Smooth muscle cell (in vitro differentiated cells): ENCODE measurements around the gene URAD. TPM values are rescaled to one million over a fixed set of nuclear protein-coding genes. Genes with fewer than 3 reads are reported as not detected.

Source experiments
- DNase-seq: peaks from one replicate; lab custom pipeline; 2025; ENCODE audit not compliant: unreplicated experiment; lab: John Stamatoyannopoulos, UW
- H2AFZ ChIP-seq: fragments of 200-600 bp; sonication (generic); 2 replicates; pipeline ENCODE4 v1.6.0; 2016; ENCODE audit warnings: antibody characterized with exemption, low read depth, mild to moderate bottlenecking
- H3F3A ChIP-seq: fragments of 200-600 bp; sonication (generic); 2 replicates; pipeline ENCODE4 v1.6.0; 2017; ENCODE audit warnings: antibody characterized with exemption, low read depth
- H3K27ac ChIP-seq: fragments of 200-600 bp; sonication (generic); 2 replicates; pipeline ENCODE4 v1.5.1; 2016; ENCODE audit warnings: low read depth, mild to moderate bottlenecking
- H3K27me3 ChIP-seq: fragments of 200-600 bp; sonication (generic); 2 replicates; pipeline ENCODE4 v1.6.1; 2016; ENCODE audit warnings: low read depth, mild to moderate bottlenecking
- H3K36me3 ChIP-seq: fragments of 200-600 bp; sonication (generic); 2 replicates; pipeline ENCODE4 v1.5.1; 2016; ENCODE audit warnings: low read depth
- H3K4me1 ChIP-seq: fragments of 200-600 bp; sonication (generic); 2 replicates; pipeline ENCODE4 v1.5.1; 2016; ENCODE audit warnings: low read depth
- H3K4me2 ChIP-seq: fragments of 200-600 bp; sonication (generic); 2 replicates; pipeline ENCODE4 v1.6.0; 2016; ENCODE audit warnings: mild to moderate bottlenecking
- H3K4me3 ChIP-seq: fragments of 200-600 bp; sonication (generic); 2 replicates; pipeline ENCODE4 v1.5.1; 2016; ENCODE audit warnings: mild to moderate bottlenecking
- H3K79me2 ChIP-seq: fragments of 200-600 bp; sonication (generic); 2 replicates; pipeline ENCODE4 v1.6.0; 2016; ENCODE audit warnings: low read depth, mild to moderate bottlenecking
- H3K9ac ChIP-seq: fragments of 200-600 bp; sonication (generic); 2 replicates; pipeline ENCODE4 v1.6.0; 2016; ENCODE audit warnings: low read depth
- H3K9me3 ChIP-seq: fragments of 200-600 bp; sonication (generic); replicated peaks from 2 replicates; pipeline ENCODE4 v1.5.1; 2016; ENCODE audit warnings: low read depth
- H4K20me1 ChIP-seq: fragments of 200-600 bp; sonication (generic); 2 replicates; pipeline ENCODE4 v1.6.0; 2016; ENCODE audit warnings: low read depth
- CTCF ChIP-seq: fragments of 200-600 bp; sonication (generic); IDR thresholded peaks from 2 replicates; pipeline ENCODE4 v1.5.1; 2017; ENCODE audit warnings: borderline replicate concordance, mild to moderate bottlenecking, antibody characterized with exemption; ENCODE audit not compliant: insufficient read depth, poor library complexity, severe bottlenecking
- WGBS: methylation state at CpG from one replicate; pipeline ENCODE4 v1.1.7; 2016; ENCODE audit warnings: low lambda C conversion rate; 5-methylcytosine and 5-hydroxymethylcytosine counted together
- polyA plus RNA-seq: library from polyadenylated mRNA; unstranded; fragments of >200 nt; fragmentation: Nextera tagmentation; extraction: Ambion mirVana; gene quantifications from 2 replicates; pipeline ENCODE4 v1.2.1, GENCODE V29; 2016
- total RNA-seq: library from RNA; depleted of rRNA; stranded (reverse); fragments of >200 nt; gene quantifications from 2 replicates; pipeline ENCODE4 v1.2.3, GENCODE V29; 2014

Gene URAD
- total and polyA plus RNA-seq, 2 experiments from 2014 or later: not detected

DNA sequence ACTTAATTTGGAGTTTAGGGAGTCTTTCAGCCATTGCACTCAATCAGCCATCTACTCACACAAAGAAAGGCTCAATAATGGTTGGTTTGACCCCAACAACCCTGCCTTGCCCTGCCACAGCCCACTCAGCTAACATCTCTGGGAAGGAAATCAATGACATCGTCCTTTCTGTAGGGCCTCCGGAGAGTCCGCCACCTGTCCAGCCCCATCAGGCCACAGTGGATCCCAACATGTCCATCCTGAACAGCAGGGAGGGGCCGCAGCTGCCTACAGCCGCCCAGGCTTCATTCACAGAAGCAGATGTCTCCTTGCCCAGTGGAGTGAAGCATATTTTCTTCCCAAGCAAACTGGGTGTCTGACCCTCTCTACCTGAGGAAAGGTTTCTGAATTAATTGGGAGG, 15.2 kb downstream of the URAD start:
- Histone ChIP-seq H3K9me3 (no peaks in the 10 kb centered on the region), H3K79me2 (no peaks in the 10 kb centered on the region), H3K27ac (no peak overlapping the region), H2AFZ (no peak overlapping the region), H3K4me3 (no peak overlapping the region), H4K20me1 (no peaks in the 10 kb centered on the region), H3K27me3 (peaks cover 100% of the 10 kb centered on the region), H3K4me2 (no peak overlapping the region), H3K9ac (no peak overlapping the region), H3K36me3 (no peaks in the 10 kb centered on the region), H3K4me1 (peaks cover 25% of the 10 kb centered on the region), H3F3A (no peaks in the 10 kb centered on the region)
- DNase-seq: no peak
- WGBS: 60% methylated on average over 5 of the region's 5 CpGs
- TF ChIP-seq CTCF: no peak

DNA sequence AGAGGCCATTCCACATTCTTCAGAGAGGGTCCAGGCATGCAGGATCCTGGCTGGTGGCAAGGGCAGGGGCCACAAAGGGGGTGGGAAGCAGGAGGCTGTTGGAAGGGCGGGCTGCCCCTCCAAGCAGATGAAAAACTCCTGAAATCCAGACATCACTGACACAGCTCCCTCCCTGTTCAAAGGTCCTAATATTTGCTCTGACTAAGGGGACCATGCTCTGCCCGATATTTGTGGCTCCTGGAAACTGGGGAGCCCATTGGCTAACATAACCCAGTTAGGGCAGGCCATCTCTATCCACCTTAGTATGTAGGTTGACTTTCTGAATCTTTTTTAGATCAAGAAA, 16.0 kb downstream of the URAD start:
- TF ChIP-seq CTCF: no peak
- Histone ChIP-seq H2AFZ (no peak overlapping the region), H4K20me1 (no peaks in the 10 kb centered on the region), H3F3A (no peaks in the 10 kb centered on the region), H3K4me1 (peaks cover 28% of the 10 kb centered on the region), H3K9me3 (no peaks in the 10 kb centered on the region), H3K27ac (no peak overlapping the region), H3K9ac (no peak overlapping the region), H3K36me3 (no peaks in the 10 kb centered on the region), H3K4me3 (no peak overlapping the region), H3K27me3 (peaks cover 100% of the 10 kb centered on the region), H3K79me2 (no peaks in the 10 kb centered on the region), H3K4me2 (no peak overlapping the region)
- WGBS: 64% methylated on average over 2 of the region's 2 CpGs
- DNase-seq: no peak

DNA sequence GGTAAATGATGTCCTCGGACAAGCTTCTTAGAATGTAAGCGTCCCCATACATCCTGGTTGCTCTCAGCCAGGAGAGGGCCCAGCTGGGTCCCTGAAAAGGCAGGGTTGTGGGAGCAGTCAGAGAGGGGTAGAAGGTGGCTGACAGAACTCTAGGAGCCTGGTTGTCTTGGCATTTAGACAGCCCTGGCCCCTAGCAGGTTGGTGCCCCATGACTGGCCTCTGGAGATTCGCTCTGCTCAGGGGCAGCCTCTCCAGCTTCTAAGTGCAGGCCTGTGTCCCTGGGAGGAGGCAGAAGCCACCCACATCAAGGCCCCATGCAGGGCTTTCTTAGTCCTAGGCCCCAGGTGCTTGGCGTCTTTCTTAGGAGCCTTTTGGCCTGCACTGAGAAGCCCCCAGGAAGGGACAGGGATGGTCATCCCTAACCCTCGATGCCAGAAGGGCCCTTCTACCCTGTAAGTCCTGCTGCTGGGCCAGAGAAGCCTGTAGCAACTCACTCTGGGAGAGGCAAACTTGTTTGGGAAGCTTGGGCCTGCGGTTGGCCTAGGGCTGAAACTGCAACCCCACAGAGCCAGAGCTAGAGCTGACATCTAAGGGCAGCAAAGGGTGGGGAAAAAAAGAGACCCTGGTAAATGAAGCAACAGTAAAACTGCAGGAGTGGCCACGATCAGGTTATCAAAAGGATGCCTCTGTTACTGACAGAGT, 16.6 kb downstream of the URAD start:
- Histone ChIP-seq H3K27ac (no peak overlapping the region), H3K36me3 (no peaks in the 10 kb centered on the region), H3K79me2 (no peaks in the 10 kb centered on the region), H3K4me3 (no peak overlapping the region), H3K4me1 (peaks cover 30% of the 10 kb centered on the region), H3K27me3 (peaks cover 100% of the 10 kb centered on the region), H3K9ac (no peak overlapping the region), H3K4me2 (no peak overlapping the region), H4K20me1 (no peaks in the 10 kb centered on the region), H3K9me3 (no peaks in the 10 kb centered on the region), H2AFZ (no peak overlapping the region), H3F3A (no peaks in the 10 kb centered on the region)
- 57% methylated on average over 7 of the region's 7 CpGs for WGBS
- no peak for DNase-seq
- TF ChIP-seq CTCF: no peak

DNA sequence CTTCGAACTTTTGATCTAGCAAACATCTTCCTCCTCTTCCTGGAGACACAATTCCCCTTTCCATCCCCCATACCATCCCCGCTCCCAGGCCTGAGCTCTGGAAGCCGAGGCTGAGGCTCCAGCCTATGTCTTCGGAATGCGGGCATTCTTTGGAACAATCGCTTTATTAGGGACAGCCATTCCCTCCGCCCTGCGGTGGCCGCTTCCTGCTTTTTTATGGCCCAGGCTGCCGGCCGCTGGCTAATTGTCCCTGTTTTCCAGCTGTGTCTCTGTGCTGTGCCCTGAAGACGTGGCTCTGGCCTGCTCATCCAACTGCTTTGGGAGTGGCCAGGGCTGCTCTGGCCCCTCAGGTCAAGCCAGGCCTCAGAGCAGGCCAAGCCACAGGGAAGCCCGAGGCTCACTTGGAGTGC, 17.3 kb downstream of the URAD start:
- Histone ChIP-seq H3K4me1 (peaks cover 37% of the 10 kb centered on the region), H3K9me3 (no peaks in the 10 kb centered on the region), H3K27ac (no peak overlapping the region), H2AFZ (no peak overlapping the region), H3K4me3 (no peak overlapping the region), H3K27me3 (peaks cover 100% of the 10 kb centered on the region), H3F3A (no peaks in the 10 kb centered on the region), H3K9ac (no peak overlapping the region), H3K36me3 (no peaks in the 10 kb centered on the region), H3K4me2 (no peak overlapping the region), H3K79me2 (no peaks in the 10 kb centered on the region), H4K20me1 (no peaks in the 10 kb centered on the region)
- TF ChIP-seq CTCF: no peak
- 15% methylated on average over 13 of the region's 13 CpGs for WGBS
- DNase-seq: no peak
